DMS79 treated with DMSO at 0.1 percent for 48 hours (cell line): Measurements from ENCODE around the gene ARHGAP21.

Experiments
- DNase-seq: peaks from one replicate; lab custom pipeline; 2025; lab: John Stamatoyannopoulos, UW

Gene ARHGAP21

DNA sequence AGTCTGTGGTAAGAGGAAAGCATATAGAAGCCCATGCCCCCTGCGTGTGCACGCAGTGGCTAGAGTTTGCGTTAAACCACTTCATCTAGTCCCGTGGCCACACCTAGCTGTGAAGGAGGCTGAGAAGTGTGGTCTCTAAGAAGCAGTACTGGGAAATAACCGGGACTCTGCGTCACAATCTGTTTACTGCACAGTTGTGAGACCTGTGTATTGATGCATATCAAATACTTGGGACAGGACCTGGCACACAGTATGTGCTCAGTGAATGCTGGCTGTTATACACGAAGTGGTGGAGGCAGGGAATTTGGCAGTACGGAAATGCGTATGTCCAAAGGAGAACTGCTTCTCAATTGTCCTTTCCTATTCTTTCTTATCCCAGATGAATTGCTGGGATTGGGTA, 149.5 kb downstream of the ARHGAP21 start:
- DNase-seq: no peak

DNA sequence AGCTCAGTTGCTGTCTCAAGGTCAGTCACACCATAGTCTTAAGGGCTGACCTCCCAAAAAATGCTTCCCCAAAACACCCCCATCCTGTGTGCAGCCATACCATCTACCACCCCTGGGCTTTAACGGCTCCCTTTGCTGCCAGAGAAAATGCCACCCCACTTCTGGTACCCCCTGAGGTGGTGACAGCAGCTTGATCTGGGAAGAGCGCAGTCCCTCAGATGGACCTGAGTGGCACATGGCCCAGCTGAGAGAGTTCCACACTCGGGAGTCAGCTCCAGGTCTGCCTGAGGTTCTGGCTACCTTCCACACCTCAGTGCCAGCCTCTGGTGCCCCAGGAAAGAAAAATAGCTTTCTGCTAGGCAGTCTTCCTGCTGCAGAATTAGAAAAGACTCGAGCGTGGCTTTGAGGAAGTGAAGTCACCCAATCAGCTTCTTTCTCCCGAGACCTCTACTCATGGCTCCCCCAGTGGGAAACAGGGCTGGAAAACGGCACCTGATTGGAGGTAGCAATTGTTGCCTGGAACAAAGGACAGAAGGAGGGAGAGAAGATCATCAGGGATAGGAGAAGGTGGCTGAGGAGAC, 151.7 kb downstream of the ARHGAP21 start:
- DNase-seq: no peak

DNA sequence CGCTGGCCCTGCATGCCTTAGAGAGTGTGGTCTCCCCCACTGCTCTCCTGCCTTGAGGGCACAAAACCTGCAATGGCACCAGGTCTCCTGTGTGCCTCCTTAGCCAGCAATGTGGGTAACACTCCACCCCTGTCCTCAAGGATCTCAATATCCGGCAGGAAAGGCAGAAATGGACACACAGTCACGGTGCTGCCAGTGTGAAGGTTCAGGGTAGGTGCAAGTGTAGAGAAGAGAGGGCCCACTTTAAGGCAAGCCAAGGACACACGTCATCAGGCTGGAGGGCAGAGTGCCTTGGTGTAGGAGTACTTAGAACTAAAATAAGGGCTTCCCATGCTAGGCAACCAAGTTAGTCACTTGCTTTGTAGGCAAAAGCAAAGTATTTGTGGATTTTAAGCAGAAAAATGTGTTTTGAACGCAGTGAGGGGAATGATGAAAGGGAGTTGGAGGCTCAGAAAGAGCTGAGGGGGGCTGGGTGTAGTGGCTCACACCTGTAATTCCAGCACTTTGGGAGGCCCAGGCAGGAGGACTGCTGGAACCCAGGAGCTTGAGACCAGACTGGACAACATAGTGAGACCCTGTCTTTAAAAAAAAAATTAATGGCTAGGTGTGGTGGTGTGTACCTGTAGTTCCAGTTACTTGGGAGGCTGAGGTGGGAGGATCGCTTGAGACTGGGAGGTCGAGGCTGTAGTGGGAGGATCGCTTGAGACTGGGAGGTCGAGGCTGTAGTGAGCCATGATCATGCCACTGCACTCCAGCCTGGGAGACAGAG, 152.8 kb downstream of the ARHGAP21 start:
- no peak for DNase-seq

DNA sequence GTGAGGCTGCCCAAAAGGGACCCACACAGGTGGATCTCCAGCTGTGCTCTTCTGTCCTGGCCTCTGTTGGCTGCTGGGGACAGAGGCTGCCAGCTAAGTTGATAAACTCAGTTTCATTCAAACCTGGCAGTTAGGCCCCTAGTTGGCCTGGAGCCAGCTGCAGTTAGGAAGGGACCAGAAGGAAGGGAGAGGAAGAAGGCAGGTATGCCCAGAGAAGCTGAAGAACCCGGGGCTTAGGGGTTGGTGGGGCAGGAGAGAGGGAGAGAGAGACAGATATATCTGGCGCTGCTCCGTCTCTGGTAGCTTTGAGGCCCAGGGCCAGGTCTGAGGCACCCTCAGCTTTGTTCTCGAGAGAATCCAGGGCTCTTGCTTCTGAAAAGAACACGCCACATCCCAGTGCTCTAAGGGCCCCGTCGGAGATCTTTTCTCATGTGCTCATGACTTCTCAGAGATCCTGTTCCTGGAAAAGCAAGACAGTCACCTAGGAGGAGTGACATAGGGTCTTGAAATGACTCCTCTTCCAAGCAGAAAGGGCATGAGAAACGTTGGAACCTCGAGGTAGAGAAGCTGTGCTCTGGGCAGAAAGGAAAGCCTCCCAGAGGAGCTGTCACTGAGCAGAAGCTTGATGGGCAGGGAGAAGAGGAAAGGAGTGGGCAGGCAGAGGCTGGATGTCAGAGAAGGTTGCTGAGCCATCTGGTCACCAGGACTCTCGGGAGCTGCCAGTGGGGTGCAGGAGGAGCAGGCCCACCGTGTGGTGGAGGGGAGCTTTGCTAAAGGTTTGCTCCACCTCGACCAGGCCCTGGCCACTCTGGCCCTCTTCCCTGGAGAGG, 153.6 kb downstream of the ARHGAP21 start:
- no peak for DNase-seq

DNA sequence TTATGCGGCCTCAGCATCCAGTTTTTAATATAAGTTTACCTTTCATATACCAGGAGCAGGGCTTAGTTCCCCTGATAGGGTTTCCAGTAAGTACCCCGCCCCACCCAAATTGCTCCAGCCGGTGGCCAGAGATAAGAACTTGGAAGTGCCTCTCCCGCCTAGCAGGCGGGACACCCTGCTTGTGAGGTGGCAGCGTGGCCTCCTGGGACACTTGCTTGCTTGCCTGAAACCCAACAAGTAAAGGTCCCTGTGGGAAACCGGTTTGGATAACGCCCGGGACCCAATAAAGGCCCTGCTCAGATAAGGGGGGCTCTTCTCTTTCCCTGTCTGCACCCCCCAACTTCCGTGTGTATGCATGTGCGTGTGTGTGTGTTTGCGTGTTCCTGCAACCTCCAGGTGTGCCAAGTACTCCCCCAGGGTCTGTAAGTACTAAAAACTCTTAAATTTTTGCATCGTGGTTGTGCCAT, 154.3 kb downstream of the ARHGAP21 start:
- no peak for DNase-seq

DNA sequence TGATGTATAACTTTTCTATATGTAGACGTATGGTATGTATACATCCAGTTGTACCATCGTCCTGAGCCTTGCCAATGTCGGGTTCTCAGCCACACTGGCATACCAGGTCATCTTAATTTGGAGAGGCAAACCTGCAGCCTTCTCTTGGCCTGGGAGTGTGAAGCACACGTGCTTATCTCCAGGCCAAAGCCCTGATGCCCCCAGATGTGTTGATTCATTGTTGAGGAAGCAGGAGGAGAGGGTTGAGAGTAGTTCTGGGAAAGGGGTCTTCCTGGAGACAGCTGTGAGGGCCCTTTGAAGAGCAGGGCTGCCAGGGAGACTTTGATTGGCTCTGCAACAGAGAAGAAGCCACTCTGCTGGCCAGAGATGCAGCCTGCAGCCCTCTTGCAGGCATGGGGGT, 155.6 kb downstream of the ARHGAP21 start:
- DNase-seq: no peak

DNA sequence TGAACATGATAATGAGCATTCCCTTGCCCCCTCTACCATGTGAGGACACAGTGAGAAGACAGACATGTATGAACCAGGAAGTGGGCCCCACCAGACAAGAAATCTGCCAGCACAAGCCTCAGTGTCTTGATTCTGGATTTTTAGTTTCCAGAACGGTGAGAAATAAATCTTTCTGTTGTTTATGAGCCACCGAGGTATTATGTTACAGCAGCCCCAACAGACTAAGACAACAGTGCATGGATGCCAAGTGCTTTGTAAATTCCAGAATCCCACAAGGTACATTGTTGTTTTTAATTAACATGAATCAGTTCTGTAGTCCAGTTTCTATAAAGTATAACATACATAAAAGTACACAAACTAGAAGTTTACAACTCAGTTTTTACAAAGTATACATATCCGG, 162.2 kb downstream of the ARHGAP21 start:
- DNase-seq: no peak

DNA sequence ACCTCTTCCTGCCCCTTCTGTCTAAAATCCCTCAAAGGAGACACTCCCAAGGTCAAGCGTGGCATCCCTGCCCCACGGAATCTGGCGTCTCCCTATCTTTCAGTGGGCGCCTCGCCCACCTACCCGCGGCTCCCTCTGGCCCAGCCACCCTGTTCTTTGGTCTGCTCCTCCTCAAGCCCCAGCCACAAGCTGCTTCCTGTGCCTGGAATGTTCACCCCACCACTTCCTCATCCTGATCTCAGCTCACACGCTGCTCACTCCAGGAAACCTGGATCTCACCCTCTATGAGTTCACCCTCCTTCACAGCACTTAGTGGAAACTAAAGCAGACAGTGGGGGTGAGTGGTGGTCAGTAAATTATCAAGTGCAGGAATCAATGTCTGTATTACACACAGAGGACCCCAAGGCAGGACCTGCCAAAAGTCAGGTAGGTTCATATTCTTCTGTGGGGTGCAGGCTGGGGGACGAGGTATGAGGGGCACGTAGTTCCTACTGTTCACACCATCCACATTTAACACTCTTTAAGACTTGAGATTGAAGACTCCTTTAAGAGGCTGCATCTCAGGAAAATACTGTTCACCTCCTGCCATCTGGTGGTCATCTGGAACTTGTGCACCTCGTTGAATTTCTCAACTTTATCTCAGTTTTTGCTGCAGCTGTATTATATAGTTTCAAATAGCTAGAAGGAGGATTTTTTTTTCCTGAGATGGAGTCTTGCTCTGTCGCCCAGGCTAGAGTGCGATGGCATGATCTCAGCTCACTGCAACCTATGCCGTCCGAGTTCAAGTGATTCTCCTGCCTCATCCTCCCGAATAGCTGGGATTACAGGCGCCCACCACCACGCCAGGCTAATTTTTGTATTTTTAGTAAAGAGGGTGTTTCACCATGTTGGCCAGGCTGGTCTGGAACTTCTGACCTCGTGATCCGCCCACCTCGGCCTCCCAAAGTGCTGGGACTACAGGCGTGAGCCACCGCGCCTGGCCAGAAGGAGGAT, 166.6 kb downstream of the ARHGAP21 start:
- peak; percentile 18 for DNase-seq

DNA sequence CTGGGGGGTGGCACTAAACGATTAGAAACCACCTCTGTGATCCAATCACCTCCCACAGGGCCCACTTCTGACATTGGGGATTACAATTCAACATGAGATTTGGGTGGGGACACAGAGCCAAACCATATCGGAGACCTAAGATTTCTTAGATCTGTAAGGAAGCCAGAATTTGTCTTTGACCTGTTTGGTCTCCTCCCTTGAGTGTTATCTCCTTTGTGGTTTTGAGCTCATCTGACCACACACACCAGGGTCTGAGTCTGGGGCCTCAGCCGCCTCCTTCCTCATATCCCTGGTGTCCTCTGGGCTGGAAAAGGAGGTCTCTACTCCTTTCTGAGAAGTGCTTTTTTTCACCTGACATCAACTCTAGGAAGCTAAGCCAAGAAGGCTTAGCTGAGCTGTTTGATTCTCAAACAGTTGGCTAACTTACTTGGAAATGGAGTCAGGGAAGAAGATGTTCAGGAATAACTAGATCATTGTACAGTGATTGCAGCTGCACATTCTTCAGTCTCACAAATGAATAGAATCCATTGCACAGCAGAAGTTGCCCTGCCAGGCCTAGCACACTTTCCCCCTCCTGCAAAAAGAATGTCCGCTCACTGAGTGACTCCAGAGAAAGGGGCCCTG, 167.4 kb downstream of the ARHGAP21 start:
- no peak for DNase-seq

DNA sequence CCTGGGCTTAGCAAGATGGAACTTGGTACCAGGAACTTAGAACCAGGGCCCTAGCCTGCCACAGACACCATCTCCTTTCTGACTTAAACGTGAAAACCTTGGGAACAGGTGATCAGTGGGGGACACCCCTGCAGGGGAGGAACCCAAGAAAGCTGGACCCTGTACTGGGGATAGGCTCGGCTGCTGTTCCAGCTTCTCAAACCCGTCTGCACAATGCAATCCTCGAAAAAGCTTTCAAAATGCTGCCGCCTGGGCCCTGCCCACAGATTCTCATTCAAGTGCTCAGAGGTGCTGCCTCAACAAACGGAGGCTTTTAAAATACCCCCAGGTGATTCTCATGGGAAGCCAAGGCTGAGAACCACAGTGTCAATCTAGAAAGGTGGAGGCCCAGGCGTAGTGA, 169.7 kb downstream of the ARHGAP21 start:
- DNase-seq: no peak

DNA sequence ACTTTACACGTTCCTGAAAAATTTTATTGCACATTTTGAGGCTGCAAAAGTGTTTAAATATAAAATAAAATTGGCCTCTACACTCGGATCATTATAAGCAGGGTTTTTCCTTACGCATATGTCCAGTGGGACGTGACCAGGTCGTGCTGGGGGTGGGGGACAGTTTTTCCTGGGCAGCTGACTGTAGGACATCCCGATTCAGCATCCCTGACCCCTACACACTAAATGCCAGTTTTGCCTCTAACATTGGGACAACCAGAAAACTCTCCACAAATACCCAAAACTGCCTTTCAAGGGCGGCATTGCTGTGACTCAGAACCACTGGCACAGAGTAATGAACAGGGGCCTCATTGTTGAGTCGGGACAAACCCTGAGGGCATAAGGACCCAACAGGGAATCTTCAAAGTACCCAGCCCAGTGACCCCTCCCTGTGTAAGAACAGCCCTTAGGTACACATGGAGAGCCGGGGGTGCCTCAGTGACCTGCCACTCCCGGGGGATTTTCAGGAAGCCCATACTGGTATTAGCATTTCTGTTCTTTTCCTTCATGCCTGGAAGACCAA, 170.6 kb downstream of the ARHGAP21 start:
- no peak for DNase-seq

DNA sequence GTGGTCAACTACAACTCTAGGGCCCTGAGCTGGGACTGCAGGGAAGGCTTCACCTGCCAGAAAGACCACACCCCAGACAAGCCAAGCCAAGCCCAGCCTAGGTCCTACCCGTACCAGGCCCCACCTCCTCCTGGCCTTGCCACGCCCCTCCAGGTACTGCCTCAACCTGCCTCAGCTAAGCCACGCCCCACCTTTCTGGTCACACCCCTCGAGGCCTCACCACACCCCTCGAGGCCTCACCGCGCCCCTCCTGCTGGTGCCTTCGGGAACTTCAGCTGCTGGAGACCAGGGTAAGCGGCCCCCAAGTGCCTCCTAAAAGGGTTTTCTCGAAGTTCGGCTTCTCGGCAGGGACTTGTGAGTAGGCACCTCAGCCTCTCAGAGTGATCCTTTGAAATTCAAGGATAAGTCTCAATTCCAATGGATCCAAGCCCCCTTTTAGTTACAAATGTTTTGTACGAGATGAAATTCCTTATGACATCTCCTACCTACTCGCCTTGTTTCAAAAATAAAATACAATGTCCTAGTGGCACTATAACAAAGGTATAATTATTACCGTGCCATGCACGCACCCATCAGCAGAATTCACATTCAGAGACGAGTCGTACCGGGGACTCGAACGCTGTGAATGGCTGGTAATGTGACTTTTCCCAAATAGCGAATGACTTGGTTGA, 171.2 kb downstream of the ARHGAP21 start:
- DNase-seq: no peak

DNA sequence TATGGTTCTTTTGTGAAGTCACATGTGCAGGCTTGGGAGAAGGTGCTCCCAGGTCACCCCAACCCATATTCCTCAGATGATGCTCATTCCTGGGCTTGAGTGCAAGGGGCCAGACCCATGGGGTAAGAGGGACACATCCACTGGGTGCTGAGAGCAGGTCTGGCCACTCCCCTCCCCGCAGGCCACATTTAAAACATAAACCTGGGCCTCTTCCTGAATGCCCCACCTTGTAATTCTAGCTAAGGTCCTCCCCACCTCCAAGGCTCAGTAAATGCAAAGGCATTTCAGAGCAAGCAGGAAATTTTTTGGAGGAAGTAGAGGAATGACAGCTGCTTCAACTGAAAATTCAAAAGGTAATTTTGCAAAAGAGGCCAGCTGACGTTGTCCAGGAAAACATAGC, 172.5 kb downstream of the ARHGAP21 start:
- no peak for DNase-seq

DNA sequence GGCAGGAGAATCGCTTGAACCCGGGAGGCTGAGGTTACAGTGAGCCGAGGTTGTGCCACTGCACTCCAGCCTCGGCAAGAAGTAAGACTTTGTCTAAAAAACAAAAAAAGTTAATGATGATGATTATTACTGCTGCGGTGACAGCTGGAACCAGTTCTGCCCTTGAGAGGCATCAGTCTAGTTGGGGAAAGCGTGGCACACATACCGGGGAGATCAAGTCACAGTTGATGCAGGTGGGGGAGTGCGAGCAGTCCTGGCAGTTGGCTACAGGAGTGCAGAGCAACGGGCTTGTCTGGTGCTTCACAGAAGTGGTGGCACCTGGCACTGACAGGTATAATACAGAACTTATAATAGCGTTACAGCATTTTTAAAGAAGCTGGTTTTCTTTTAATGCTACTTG, 173.0 kb downstream of the ARHGAP21 start:
- DNase-seq: no peak

DNA sequence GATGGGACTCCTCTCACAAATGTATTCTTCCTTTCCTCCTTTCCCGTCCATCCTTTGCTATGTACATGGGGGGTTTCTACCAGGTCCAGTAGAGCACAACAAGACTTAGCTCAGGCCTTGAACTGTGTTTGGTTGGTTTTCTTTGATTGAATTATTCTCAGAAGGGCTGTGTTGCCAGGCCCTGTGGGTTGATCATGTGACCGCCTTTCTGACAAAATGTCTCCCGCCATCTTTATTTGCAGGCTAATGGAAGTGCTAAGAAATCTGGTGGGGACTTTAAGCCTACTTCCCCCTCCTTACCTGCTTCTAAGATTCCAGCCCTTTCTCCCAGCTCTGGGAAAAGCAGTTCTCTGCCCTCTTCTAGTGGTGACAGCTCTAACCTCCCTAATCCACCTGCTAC, 178.1 kb downstream of the ARHGAP21 start:
- no peak for DNase-seq

DNA sequence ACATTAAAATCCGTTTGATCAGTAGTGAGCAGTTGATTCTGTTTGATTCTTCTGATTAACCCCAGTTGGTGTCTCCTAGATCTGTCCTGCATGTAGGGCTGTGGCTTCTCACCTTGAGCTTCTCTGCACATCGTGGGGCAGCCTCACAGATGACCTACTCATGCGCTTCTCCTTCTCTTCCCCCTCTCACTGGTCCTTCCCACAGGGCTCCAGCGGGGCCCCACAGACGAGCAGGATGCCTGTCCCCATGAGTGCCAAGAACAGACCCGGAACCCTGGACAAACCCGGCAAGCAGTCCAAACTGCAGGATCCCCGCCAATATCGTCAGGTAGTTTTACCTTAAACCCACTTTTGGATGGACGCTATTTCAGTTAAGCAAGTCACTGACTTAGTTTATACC, 178.9 kb downstream of the ARHGAP21 start:
- no peak for DNase-seq

DNA sequence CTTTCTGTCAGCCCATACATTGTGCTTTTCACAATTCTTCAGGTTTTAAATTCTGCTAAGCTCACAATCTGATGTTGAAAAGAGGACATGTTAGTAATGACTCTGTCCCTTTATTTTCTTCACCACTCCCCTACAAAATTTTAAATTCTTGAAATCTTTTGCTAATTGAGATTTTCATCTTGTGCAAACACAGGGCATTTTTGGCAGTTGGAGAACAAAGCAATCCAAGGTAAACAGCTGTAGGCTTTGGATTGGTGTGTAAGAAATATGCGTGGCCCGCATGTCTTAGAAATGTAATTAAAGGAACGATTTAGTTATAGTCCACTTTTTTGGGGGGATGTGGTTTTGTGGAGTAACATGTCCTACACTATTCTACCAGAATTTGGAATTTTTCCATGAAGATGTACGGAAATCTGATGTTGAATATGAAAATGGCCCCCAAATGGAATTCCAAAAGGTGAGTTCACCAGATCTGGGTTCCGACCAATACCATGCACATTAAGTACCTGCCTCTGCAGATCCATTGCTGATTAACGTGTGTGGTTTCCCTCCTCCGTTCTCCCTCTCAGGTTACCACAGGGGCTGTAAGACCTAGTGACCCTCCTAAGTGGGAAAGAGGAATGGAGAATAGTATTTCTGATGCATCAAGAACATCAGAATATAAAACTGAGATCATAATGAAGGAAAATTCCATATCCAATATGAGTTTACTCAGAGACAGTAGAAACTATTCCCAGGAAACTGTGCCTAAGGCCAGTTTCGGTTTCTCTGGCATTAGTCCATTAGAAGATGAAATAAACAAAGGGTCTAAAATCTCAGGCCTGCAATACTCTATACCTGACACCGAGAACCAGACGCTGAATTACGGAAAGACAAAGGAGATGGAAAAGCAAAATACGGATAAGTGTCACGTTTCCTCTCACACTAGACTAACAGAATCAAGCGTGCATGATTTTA, 181.1 kb downstream of the ARHGAP21 start:
- DNase-seq: no peak

DNA sequence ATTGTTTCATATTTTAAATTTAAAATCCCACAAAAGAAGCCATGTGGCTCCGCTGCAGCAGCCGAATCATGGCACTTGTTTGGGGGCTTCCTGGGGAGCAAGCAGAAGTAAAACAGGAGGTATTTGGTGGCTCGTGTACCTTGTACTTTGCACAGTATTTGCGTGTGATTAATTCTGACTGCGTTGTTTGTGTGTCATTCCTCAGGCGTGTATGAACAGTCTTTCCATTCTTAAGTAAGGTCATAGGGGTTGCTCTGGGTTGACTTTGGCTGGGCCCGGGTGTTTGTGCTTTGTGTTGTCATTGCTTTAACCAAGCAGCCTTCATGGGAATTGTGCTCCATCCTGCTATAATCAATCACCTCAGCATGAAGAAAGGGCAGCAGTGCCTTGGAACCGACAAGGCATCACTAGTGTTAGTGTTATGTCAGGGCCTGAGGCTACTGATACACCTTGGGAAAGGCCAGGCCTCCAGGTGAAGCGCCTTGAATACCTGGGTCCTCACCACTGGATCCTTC, 182.4 kb downstream of the ARHGAP21 start:
- DNase-seq: no peak

DNA sequence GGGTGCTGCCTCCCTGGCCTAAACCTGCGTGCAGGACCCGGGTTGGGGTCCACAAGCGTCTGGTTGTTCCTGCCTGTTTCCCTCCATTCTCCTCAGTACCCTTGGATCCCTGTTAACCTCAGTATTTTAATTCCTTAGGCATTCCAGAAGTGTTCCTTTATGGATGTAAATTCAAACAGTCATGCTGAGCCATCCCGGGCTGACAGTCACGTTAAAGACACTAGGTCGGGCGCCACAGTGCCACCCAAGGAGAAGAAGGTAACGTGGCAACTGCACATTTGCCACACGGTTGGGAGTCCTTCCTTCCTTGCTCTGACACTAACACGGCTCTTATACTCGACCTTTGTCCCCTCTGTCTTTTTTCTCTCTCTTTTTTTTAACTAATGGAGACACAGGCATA, 187.1 kb downstream of the ARHGAP21 start:
- DNase-seq: no peak
